NCI-H187 (cell line): ENCODE measurements around the gene SLC11A2.
"Not testable (repeated sequence)": the region's sequence is repeated elsewhere in the genome, so short reads cannot be mapped to it uniquely, and the experiment has no call there.

Experiments used
- DNase-seq, 2 experiments: peaks; one replicate each; lab custom pipeline; 2025; lab: John Stamatoyannopoulos, UW

Gene SLC11A2

DNA sequence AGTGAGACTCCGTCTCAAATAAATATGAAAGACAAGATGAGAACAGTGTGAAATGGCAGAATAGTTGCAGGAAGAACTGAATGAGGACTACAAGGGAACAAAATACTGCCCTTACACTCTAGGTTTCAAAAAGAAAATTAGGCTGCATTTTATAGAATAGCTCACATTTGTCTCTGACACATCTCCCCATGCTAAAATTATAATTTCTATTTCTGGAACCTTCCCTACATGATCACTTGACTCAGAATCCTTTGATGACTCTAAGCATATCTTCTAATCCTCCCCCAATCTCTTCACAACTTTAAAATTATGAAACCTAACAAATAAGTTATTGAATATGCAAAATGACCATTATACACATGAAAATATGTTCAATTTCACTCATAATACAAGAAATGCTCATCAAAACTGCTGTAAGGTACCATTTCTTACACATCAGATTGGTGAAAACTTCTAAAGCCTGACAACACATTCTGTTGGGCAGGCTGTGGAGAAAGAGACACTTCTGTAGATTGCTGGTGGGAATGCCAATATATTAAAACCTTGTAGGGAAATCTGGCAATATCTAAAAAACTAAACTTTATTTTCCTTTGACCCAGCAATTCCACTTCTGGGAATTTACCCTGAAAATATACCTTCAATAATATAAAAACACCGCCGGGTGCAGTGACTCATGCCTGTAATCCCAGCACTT is 78.1 kb downstream of the SLC11A2 start:
- no peak for DNase-seq

DNA sequence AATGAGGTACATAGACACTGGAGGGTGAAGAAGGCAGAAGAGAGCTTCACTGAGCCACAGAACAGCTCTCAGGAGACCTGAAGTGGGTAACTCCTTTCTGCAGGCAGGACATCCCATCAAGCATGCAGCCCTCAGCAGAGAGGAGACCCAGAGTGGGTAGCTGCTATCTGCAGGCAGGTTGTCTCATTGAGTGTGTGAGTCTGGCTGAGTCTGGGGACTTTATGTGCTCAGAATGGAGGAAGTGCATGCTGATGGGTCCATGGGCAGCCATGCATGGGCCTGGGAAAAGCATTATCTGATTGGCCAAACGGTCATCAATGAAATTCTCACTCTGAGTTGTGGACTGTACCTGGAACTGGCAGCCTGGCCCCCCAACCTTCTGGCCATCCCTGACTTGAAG is 88.5 kb downstream of the SLC11A2 start:
- no peak for DNase-seq

DNA sequence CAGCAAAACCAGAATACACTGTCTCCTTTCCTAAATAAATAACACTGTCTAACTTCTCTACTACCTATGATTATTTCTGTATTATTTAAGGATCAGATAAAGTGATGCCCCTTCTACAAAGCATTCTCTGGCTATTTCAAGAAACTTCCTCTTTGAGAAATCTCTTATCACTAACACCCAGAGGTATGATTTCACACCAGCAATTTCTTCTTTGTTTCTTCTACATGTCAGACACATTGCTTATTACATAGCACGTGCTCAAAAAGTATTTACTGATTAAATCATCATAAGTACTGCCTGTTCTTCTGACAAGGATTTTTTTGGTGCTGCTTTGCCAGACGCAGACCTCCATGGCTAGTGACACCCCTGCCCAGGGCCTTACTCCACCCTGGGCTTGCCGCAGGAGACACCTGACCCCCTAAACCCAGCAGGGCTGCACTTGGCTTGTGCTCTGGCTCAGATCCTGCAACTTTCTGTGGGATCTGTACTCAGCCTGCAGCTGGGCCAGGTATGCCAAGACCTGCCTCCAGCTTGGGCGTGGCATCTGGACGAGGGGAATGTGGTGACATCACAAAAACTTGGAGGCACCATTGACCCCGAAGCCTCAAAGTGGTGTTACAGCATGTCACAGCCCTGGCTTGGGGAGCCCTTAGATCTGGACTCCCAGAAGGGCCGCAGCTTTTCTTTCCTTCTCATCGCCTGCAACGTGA is 89.2 kb downstream of the SLC11A2 start:
- DNase-seq: no peak

DNA sequence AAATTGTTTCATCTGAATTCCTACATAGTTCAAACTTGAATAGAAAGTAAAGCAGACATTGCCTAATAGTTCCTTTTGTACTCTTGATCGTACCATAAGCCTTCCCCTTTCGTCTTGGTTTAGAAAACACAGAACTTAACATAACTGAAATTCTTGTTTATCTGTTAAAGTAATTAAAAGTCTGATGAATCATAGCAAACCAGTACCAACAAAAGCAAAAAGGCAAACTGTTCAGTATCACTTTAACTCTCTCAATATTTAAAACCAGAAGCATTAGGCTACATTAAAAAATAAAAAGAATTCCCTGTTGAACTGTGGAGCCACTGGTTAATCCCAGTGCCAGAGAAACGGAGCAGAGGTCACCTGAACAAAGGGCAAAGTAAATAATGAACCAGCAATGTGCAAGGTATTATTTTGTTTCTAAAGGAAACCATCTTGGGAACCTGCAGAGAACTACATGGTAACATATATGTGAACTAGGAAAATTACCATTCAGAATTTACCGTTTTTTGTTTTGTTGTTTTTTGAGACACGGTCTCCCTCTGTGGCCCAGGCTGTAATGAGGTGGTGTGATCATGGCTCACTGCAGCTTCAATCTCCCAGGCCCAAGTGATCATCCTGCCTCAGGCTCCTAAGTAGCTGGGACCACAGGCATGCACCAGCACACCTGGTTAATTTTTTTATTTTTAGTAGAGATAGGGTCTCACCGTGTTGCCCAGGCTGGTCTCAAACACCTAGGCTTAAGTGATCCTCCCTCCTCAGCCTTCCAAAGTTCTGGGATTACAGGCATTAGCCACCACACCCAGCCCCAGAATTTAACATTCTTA is 91.0 kb downstream of the SLC11A2 start:
- DNase-seq: no peak

DNA sequence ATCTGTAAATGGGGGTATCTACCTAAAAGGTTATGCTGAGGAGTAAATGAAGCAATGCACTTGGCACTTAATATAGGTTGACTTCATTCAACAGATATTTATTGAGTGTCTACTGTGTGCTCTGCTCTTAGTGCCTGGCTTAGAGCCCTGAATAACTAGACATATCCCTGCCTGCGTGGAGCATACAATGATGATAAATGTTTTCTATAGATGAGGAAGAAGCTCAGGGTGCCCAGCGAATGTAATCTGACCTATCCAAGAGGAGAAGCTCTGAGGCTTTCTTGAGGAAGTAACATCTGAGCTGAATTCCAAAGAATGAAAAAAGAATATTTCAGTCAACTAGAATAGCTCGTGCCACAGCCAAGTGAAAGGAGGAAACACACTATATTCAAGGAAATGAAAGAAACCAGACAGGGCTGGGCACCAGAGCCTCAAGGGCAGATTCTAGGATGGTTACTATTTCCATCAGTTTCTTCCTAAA is 91.8 kb downstream of the SLC11A2 start:
- DNase-seq: no peak

DNA sequence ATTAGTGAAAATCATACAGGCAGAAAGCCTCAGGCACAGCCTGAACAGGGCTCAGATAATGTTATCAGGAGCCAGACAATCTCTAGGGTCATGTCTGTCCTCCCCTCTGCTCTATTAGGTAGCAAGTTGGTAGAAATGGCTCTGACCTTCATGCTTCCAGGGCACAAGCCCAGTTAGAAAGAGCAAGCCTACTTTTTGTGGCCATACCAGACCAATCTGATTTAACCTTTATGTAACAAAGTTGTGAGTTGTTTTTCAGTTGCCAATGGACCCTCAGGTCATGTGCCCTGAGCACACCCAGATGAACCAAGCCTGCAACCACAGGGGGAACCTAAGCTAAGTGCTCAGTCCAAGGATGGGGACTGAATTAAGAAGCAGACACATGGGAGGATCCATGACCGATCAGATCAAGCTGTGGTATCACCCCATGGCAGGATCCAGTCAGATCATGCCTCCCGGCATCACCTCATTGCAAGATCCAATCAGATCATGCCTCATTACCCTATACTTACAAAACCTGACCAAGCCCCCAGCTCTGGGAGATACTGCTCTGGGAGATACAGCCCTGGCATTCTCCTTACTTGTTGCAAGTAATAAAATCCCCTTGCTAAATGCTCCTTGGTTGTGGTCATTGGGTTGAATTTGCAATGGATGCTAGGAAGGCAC is 92.6 kb downstream of the SLC11A2 start:
- no peak for DNase-seq

DNA sequence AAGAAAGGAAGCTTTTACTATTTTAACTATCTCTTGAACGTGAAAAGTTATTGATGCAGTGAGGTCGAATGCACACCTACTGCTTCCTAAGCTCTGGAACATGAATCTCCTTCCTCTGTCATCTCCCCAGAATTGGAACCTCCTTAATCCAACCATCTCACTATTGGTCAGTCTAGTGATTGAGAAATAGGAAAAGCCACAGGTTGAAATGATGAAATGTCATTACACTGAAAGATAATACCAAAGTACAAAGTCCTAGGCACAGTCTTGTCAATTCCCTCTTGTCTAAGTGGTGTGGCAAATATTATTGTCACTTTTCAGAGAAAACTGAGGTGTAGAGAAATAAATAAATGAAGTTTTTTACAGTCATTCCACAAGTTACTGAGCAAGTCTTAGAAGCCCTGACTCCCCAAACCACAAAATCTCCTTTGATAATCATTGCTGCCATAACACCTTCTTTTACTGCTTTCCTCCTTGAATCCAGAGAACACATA is 93.3 kb downstream of the SLC11A2 start:
- no peak for DNase-seq

DNA sequence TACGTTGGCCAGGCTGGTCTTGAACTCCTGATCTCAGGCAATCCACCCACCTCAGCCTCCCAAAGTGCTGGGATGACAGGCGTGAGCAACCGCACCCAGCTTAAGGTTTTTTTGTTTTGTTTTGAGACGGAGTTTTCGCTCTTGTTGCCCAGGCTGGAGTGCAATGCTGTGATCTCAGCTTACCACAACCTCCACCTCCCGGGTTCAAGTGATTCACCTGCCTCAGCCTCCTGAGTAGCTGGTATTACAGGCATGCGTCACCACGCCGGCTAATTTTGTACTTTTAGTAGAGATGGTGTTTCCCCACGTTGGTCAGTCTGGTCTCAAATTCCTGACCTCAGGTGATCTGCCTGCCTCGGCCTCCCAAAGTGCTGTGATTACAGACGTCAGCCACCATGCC is 95.7 kb downstream of the SLC11A2 start:
- not testable (repeated sequence) for DNase-seq

DNA sequence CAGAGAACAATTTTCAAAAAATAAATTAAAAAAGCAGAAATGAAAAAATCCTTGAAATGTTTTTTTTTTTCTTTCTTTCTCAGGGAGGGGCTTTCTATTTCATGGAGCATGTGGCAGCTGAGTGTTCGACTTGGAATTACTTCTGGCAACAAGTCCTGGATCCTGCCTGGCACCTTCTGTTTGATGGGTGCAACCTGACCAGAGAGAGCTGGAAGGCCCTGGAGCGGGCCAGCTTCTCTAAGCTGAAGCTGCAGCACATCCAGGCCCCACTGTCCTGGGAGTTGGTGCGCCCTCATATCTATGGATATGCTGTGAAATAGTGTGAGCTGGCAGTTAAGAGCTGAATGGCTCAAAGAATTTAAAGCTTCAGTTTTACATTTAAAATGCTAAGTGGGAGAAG is 96.4 kb downstream of the SLC11A2 start:
- no peak for DNase-seq
